Measurements from ENCODE around the gene RPAP2.

Gene RPAP2

DNA sequence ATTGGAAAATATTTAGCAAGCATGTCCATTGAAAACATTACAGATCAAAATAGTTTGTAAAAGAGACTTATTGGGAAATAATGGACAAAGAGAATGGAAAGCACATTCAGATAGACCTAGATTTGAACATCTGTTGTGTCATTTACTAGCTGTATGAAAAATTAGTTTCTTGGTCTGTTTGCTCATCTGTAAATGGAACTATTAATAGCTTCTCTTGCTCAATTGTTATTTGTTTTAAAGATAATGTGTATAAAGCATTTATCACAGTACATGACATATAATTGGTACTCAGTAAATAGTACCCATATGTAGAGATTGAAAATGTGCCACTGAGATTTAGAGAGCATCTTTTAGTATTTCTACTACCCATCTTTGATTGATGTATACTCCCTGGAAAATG is 25.9 kb downstream of the RPAP2 start:
- DNase-seq (ENCODE audit: low read depth): peak; percentile 13
- no peak overlapping the region for H3K4me3 ChIP-seq (replicated peaks; ENCODE audit: low read depth, low read length)
- TF ChIP-seq, protein P1, sequence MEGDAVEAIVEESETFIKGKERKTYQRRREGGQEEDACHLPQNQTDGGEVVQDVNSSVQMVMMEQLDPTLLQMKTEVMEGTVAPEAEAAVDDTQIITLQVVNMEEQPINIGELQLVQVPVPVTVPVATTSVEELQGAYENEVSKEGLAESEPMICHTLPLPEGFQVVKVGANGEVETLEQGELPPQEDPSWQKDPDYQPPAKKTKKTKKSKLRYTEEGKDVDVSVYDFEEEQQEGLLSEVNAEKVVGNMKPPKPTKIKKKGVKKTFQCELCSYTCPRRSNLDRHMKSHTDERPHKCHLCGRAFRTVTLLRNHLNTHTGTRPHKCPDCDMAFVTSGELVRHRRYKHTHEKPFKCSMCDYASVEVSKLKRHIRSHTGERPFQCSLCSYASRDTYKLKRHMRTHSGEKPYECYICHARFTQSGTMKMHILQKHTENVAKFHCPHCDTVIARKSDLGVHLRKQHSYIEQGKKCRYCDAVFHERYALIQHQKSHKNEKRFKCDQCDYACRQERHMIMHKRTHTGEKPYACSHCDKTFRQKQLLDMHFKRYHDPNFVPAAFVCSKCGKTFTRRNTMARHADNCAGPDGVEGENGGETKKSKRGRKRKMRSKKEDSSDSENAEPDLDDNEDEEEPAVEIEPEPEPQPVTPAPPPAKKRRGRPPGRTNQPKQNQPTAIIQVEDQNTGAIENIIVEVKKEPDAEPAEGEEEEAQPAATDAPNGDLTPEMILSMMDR (IDR thresholded peaks at IDR 0.05; ENCODE audit: low read length, missing control alignments): no peak

DNA sequence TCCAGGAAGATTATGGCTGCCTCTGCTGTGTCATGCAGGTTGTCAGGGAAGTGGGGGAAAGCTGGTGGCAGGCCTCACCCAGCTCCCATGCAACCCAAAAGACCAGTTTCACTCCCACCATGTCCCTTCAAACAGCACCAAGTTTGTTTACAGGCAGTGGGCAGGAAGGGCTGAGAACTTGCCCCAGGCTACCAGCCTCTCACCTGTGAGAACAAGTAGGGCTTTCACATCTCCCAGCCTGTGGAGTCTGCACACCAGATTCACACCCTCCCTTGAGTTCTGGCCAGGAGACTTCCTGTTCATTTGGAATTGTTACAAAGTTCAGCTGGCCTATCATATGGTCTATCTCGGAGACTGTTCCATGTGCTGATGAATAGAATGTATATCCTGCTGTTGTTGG is 27.8 kb downstream of the RPAP2 start:
- DNase-seq (ENCODE audit: low read depth): no peak
- TF ChIP-seq, protein P1 (IDR thresholded peaks at IDR 0.05; ENCODE audit: low read length, missing control alignments): no peak
- H3K4me3 ChIP-seq (replicated peaks; ENCODE audit: low read depth, low read length): no peak overlapping the region

DNA sequence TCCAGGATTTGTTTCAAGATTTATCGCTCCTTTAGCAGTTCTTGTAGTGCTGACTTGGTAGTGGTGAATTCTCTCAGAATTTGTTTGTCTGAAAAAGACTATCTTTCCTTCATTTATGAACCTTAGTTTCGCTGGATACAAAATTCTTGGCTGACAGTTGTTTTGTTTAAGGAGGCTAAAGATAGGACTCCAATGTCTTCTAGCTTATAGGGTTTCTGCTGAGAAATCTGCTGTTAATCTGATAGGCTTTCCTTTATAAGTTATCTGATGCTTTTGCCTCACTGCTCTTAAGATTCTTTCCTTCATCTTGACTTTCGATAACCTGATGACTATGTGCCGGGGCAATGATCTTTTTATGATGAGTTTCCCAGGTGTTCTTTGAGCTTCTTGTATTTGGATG is 28.9 kb downstream of the RPAP2 start:
- TF ChIP-seq, protein P1 (IDR thresholded peaks at IDR 0.05; ENCODE audit: low read length, missing control alignments): no peak
- no peak for DNase-seq (ENCODE audit: low read depth)
- H3K4me3 ChIP-seq (replicated peaks; ENCODE audit: low read depth, low read length): no peak overlapping the region

DNA sequence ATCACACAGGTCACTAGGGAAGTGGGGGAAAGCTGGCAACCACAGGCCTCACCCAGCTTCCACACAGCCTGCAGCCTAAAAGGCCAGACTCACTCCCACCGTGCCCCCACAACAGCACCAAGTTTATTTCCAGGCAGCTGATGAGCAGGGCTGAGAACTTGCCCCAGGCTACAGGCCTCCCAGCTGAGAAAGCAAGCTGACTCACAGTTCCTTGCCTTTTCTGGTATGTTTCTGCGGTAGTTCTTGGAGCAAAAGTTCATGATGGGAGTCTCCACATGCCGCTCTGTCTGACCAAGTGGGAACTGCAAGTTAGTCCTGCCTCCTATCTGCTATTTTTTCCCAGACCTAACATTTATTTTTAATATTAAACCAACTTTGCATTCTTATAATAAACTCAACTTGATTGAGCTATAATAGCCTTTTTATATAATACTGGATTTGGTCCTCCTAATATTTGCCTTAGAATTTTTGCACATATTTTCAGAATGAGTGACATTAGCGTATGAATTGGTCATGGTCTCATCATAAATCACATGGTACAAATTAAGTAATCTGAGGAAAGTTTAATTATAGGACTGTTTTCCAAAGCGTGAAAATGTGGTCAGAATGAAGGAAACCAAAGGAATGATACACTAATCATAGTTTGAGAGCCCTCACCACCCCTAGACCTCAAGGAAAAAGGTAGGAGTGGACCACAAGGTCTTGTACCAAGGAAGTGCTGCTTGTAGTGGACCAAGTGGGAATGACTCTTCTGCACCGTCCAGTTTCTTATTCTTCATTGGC is 30.7 kb downstream of the RPAP2 start:
- no peak overlapping the region for H3K4me3 ChIP-seq (replicated peaks; ENCODE audit: low read depth, low read length)
- TF ChIP-seq, protein P1 (IDR thresholded peaks at IDR 0.05; ENCODE audit: low read length, missing control alignments): no peak
- peak; percentile 56 for DNase-seq (ENCODE audit: low read depth)

DNA sequence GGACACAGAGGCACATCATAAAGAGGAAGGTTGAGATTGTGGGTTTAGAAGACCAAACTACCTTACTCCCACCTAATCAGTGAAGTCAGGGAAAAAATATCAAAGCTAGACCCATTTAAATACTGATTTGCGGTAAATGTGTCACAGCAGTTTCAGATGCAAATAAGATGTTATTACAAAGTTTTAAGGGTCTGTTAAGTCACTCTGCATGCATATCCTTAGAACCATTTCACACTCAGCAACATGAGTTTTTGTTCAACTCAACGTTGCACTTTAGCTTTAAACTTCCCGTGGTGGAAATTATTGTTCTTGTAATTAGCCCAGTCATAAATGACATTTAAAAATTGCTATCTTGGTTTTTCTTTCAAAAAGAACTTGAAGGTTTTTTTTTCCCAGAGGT is 34.8 kb downstream of the RPAP2 start:
- no peak overlapping the region for H3K4me3 ChIP-seq (replicated peaks; ENCODE audit: low read depth, low read length)
- TF ChIP-seq, protein P1 (IDR thresholded peaks at IDR 0.05; ENCODE audit: low read length, missing control alignments): no peak
- no peak for DNase-seq (ENCODE audit: low read depth)

DNA sequence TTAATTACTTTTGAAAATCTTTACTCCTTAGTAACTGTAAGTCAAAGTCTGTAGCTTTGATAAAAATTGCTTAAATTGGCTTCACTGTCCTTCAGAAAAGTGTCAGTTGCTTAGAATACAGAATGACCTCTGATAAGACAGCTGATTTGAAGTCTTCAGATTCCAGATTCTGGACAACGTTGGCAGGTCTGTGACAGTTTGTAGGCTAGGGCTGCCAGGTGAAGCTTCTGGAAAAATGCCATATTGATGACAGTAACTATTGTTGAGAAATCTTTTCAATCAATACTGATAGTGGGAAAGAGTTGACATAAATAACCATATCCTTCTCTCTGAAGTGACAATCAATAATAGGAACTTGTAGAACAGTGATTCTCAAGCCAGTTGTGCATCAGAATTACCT is 41.3 kb downstream of the RPAP2 start:
- no peak overlapping the region for H3K4me3 ChIP-seq (replicated peaks; ENCODE audit: low read depth, low read length)
- no peak for DNase-seq (ENCODE audit: low read depth)
- TF ChIP-seq, protein P1 (IDR thresholded peaks at IDR 0.05; ENCODE audit: low read length, missing control alignments): no peak

DNA sequence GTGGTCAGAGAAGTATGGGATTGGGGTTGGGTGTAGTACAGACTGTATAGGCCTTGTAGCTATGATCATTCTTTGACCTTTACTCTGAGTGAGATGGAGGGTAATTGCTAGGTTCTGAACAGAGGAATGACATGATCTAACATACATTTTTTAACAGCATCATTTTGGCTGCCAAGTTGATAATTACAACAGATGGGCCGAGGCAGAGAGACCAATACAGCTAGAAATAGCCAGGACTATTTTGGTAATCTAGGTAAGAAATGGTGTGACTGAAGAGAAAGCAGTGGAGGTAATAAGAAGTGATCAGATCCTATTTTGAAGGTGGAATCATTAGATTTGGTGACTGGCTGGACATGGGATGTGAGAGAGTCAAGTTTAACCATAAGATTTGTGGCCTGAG is 43.5 kb downstream of the RPAP2 start:
- H3K4me3 ChIP-seq (replicated peaks; ENCODE audit: low read depth, low read length): no peak overlapping the region
- no peak for DNase-seq (ENCODE audit: low read depth)

More for the DNA sequence above, 43.5 kb downstream of the RPAP2 start:
- TF ChIP-seq, protein P1 (IDR thresholded peaks at IDR 0.05; ENCODE audit: low read length, missing control alignments): no peak

Data from fibroblast of pulmonary artery (primary cell).